GM21367 (cell line): ENCODE measurements around the gene ZNF414.

Experiments used
- ATAC-seq: cut with Tn5 transposase; IDR thresholded peaks from one replicate; pipeline ENCODE4 v1.9.1; 2021; ENCODE audit not compliant: unreplicated experiment

The ZNF414 gene

DNA sequence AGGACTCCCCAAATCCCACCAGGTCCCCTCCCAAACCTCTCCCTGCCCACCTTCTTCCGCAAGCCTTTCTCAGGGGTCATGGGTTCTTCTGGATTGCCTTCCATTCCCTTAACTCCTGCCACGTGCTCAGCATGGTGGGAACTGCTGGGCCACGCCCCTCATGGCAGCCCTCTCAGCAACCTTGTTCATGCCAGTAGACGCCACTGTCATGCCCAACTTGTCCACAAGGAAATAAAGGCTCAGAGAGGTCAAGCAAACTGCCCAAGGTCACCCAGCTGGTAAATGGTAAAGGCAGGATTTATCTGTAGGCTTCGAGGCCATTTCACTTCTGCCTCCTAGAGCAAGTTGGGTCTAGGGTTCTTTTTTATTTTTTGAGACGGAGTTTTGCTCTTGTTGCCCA, 22.4 kb downstream of the ZNF414 start:
- ATAC-seq: no peak

DNA sequence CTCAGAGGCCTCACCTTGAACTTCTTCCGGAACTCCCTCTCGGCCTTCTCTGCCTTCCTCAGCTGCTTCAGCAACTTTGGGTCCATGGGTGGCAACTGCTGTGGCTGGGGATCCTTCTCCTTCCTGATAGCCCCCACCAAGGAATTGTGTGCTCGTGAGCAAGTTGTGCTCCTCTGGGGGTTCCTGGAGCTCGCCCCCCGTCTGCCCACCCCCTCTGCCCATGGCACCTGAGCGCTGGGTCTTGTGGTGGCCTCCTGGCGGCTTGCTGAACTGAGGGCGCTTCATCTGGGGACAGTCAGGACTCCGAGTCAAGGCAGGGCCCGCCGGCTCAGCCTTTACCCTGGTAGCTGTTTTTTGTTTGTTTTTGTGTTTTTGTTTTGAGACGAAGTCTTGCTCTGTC, 23.1 kb downstream of the ZNF414 start:
- no peak for ATAC-seq

GRCh38 chr19:8490395-8490760, 23.6 kb downstream of the ZNF414 start:
- ATAC-seq: no peak

GRCh38 chr19:8489561-8490394, 24.2 kb downstream of the ZNF414 start:
- no peak for ATAC-seq

GRCh38 chr19:8488365-8488764, 25.6 kb downstream of the ZNF414 start:
- ATAC-seq: no peak

GRCh38 chr19:8487137-8487851, 26.7 kb downstream of the ZNF414 start:
- ATAC-seq: no peak

GRCh38 chr19:8486661-8487136, 27.3 kb downstream of the ZNF414 start:
- ATAC-seq: no peak

DNA sequence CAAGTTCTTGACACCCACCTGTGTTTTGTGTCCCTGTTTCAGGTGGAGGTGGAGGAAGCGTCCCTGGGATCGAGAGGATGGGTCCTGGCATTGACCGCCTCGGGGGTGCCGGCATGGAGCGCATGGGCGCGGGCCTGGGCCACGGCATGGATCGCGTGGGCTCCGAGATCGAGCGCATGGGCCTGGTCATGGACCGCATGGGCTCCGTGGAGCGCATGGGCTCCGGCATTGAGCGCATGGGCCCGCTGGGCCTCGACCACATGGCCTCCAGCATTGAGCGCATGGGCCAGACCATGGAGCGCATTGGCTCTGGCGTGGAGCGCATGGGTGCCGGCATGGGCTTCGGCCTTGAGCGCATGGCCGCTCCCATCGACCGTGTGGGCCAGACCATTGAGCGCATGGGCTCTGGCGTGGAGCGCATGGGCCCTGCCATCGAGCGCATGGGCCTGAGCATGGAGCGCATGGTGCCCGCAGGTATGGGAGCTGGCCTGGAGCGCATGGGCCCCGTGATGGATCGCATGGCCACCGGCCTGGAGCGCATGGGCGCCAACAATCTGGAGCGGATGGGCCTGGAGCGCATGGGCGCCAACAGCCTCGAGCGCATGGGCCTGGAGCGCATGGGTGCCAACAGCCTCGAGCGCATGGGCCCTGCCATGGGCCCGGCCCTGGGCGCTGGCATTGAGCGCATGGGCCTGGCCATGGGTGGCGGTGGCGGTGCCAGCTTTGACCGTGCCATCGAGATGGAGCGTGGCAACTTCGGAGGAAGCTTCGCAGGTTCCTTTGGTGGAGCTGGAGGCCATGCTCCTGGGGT, 28.2 kb downstream of the ZNF414 start:
- ATAC-seq: no peak

- no peak for ATAC-seq
Measured at GRCh38 chr19:8484331-8484894, 29.6 kb downstream of the ZNF414 start.

DNA sequence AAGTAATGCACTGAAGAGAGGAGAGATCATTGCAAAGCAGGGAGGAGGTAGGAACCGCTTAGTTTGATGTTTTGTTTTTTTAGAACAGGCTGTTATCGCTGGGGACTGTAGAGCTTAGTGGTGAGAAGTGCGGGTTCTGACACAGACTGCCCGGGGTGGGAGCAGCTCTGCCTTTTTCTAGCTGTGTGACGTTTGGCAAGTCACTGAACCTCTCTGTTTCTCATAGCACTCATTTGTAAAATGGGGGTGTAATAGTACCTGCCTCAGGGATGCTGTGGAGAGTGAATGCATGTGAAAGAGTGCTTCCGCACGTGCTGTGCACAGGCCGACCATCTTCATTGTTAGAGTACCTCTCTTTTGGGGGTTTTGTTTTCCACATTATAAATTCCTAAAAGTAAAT, 30.8 kb downstream of the ZNF414 start:
- no peak for ATAC-seq

- no peak for ATAC-seq
Measured at GRCh38 chr19:8482696-8483095, 31.3 kb downstream of the ZNF414 start.

DNA sequence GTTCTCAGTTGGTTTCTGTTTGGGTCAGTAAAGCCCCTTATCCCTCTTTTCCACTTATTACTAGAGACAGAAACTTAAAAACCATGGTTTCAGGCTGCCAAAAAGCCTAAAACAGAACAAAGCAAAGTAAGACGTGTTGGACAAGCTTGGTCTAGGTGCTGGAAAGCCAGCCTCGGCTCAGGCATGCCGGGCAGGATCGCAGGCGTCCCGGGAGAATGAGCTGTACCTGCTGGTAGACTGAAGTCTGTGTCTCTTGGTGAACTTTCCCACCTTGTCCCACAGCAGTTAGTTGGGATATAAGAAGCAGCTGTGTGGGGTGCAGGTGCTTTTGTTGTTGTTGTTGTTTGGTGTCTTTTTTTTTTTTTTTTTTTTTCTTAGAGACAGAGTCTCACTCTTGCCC, 32.4 kb downstream of the ZNF414 start:
- no peak for ATAC-seq

DNA sequence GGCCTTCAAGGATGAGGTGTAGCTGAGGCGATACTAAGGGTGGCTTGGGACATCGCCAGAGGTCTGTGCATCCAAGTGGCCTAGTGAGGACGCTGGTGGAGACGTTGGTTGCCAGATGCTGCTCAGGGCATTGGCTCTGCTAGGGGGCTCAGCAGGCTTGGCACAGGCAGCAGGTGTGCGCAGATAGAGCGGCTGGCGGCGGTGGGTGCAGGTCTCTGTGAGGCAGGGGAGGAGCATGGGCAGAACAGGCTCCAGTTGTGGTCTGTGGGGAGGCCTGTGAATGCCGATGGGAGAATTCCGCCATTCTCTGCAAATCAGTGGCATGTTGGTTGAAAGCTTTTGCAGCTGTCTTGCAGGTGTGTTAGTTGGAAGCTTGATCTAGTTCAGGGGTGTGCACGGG, 32.8 kb downstream of the ZNF414 start:
- ATAC-seq: no peak

GRCh38 chr19:8478598-8478997, 35.4 kb downstream of the ZNF414 start:
- no peak for ATAC-seq

GRCh38 chr19:8477889-8478288, 36.1 kb downstream of the ZNF414 start:
- no peak for ATAC-seq

- no peak for ATAC-seq
Measured at GRCh38 chr19:8476524-8476923, 37.4 kb downstream of the ZNF414 start.

- ATAC-seq: no peak
Measured at GRCh38 chr19:8475005-8475404, 39.0 kb downstream of the ZNF414 start.

GRCh38 chr19:8473648-8474476, 40.1 kb downstream of the ZNF414 start:
- ATAC-seq: no peak

- no peak for ATAC-seq
Measured at GRCh38 chr19:8469613-8470368, 44.2 kb downstream of the ZNF414 start.
